GM19328 (cell line): ENCODE measurements around the gene HMOX1.
"Not testable (repeated sequence)": the region's sequence is repeated elsewhere in the genome, so short reads cannot be mapped to it uniquely, and the experiment has no call there.

ENCODE experiments used
- ATAC-seq: cut with Tn5 transposase; IDR thresholded peaks from one replicate; pipeline ENCODE4 v1.9.1; 2021; ENCODE audit warnings: mild to moderate bottlenecking, moderate library complexity; ENCODE audit not compliant: unreplicated experiment

The HMOX1 gene

DNA sequence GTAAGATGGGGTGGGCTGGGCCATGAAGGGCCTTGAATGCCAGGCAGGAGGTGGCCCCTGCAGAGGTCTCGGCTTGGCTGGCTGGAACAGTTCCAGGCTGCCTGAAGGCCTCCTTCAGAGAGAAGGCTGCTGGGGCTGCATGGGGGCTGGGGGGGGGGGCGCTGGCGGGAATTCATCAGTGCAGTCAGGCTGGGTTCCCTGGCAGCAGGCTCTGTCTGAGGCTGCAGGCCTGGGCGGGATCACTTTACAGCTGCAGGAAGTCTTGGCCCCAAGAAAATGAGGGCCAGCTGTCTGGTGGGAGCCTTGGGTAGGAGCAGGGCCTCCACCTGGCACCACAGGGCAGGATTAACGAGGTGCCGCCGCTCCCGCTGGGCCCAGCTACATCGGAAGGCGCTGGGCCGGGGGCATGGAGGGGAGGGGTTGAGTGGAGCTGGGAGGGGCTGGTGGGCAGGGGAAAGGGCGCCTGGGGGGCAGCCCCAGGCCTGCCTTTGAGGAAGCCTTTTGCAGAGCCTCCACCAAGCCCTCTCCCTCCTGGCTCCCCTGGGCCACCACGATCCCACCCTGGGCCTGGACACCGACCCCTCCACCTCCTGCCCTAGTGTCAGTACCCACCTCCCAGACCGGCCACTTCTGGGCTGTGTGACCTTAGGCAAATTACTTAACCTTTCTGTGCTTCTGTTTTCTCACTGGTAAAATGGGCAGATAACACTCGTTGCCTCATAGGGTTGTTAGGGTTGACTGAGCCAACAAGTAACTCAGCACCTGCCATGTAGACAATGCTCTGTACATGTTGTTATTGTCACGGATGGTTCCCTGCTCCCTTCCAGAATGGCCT is 31.0 kb upstream of the HMOX1 start:
- no peak for ATAC-seq

DNA sequence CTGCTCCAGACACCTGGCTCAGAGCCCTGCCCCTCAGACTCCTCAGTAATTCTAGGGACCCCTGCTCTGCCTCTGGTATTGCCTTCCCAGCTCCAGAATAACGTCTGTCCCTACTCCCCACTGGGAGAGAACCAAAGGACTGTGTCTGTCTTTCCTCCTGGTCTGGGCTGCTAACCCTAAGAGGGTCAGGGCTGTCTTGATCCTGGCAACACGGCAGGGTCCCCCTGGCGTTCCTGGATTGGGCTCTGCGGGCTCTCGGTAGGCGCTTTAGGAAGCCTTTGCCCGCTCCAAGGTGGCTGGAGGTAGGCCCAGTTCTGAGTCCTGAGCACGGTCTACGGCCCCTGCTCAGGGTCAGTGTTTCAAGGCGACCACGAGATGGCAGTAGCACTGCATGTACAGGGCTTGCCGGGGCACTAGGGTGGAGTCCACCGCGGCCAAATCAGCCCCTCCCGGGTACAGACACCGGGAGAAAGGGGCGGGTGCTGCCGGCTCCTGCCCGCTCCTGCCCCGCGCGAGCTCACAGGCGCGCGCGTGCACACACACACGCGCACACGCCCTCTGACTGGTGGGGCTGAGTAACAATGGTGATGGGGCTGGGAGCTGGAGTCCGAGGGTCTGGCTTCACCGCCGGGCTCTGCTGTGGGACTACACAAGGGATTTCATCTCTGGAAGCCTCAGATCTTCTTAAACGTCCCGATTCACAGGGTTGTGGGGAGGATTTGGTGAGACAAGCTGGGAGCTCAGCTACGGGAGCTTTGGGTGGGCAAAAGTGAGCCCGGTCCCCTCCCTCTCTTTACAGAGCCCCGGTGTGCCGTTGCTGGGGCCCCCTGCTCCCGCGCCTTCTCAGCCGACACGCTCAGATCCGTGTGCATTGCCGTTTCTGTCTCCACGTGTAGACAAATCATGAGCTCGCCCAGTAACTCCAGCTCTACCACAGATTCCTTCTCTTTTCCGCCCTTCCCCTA is 30.1 kb upstream of the HMOX1 start:
- peak; percentile 74 for ATAC-seq

- ATAC-seq: no peak
Observed at GRCh38 chr22:35352214-35353111, 28.4 kb upstream of the HMOX1 start.

DNA sequence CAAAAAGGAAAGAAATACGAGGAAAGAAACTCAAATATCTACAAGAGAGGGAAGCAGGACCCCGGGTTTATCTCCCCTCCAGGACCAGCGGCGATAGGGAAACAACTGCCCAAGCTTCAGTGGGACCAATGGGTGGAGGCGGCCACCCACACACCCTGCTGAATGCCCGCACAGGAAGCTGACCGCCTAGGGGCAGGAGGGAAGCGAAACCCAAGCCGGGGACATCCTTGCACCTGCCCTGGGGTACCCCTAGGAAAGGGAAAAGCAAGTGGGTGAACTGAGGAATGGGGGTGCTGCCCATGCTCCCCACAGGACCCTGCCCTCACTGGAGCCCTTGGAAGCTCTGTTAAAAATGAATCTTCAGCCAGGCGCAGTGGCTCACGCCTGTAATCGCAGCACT is 27.6 kb upstream of the HMOX1 start:
- ATAC-seq: no peak

GRCh38 chr22:35354068-35354467 is 26.8 kb upstream of the HMOX1 start:
- no peak for ATAC-seq

GRCh38 chr22:35357883-35358621 is 22.8 kb upstream of the HMOX1 start:
- no peak for ATAC-seq

- no peak for ATAC-seq
Observed at GRCh38 chr22:35359380-35360065, 21.4 kb upstream of the HMOX1 start.

- ATAC-seq: no peak
Observed at GRCh38 chr22:35361001-35361558, 19.8 kb upstream of the HMOX1 start.

DNA sequence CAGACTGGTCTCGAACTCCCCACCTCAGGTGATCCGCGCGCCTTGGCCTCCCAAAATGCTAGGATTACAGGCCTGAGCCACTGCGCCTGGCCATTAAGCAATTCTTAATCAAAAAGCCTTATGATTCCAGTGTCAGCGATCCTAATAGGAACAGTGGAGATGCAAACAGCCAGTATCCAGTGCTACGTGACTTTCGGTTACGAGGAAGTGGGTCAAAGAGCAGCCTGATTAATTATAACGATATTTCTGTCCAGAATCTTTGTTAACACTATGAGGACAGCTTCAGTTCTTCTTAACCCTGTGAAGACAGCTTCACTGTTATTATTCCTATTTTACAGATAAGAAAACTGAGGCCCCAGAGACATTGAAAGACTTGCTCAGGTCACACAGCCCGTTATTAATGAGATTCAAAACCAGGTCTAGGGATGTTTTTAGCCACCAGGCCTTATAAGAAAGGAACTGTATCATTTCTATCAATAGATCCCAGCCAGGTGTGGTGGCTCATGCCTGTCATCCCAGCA is 17.3 kb upstream of the HMOX1 start:
- no peak for ATAC-seq

DNA sequence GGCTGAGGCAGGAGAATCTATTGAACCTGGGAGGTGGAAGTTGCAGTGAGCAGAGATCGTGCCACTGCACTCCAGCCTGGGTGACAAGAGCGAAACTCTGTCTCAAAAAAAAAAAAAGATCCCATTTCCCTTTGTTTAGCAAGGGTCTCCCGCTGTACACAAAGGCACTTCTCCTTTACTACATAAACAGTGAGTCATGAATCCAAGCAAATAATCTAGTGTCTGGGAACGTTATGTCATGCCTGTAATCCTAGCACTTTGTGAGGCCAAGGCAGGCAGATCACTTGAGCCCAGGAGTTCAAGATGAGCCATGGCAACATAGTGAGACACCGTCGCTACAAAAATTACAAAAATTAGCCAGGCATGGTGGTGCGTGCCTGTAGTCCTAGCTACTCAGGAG is 16.7 kb upstream of the HMOX1 start:
- not testable (repeated sequence) for ATAC-seq

GRCh38 chr22:35367331-35367886 is 13.5 kb upstream of the HMOX1 start:
- no peak for ATAC-seq

- no peak for ATAC-seq
Observed at GRCh38 chr22:35368386-35368785, 12.5 kb upstream of the HMOX1 start.

DNA sequence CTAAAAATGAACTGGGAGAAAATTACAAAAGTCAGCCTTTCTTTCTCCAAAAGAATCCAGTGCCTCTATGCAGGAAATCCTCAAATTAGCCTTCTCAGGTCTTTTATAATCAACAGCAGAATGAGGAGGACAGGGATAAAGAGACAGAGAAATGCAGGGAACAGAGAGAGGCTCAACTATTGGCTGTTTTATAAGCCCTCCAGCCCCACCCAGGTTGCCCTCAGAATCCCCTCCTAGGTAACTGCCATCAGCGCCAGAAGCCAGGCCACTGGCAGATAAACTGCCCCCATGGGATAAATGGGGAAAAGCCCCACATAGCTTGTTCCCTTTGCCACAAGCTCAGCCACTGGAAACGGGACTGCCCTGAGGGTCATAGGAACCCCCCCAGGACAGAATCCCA is 10.9 kb upstream of the HMOX1 start:
- no peak for ATAC-seq

- no peak for ATAC-seq
Observed at GRCh38 chr22:35373781-35374180, 7.1 kb upstream of the HMOX1 start.

GRCh38 chr22:35375031-35375430 is 5.9 kb upstream of the HMOX1 start:
- ATAC-seq: no peak

DNA sequence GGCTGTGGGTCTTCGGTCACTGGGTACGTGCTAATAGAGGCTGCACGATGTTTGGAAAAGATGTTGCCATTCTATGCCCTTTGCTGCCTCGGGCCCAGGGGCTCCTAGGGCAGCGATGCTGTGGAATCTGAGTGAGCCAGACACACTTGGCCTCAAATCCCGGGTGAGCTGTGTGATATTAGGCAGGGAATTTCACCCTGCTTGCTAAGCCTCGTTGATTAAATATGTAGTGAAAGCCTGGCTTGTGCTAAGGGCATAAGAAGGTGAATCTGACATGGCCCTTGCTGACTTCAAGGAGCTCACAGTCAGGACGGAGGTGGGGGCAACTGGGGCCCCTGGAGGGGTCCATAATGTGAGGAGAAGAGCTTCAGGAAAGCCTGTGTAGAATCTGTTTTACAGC is 5.4 kb upstream of the HMOX1 start:
- no peak for ATAC-seq

DNA sequence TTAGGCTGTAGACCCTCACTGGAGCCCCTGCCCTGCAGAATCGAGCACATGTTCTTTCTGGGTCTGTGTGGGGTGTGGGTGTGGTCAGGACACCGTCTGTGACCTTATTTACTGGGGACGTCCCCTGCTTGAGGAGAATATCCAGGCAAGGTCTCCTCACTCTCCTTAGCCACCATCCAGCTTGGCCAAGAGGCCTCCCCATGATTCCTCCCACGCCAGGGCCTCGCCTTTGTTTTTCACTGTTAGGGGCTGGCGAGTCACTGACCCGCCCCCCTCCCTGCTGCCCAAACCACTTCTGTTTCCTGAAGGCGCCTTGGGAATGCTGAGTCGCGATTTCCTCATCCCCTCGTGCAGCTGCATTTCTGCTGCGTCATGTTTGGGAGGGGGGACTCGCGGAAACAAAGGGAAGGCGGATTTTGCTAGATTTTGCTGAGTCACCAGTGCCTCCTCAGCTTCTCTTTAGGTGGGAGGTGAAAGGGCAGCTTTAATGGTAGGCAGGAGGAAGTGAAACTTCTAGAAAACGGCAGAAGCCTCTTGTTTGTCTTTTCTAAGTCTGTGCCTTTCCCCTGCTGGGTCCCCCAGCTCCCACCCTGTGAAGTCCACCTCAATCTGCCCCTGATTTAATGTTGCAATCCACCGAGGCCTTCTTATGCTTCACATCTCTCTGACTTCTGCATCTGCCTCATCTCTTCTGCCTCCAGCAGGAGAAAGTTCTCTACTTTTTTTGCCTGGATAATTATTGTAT is 4.0 kb upstream of the HMOX1 start:
- no peak for ATAC-seq

- no peak for ATAC-seq
Observed at GRCh38 chr22:35377735-35378134, 3.2 kb upstream of the HMOX1 start.
